ENCODE data around the gene PRSS23. TPM values are rescaled to one million over a fixed set of nuclear protein-coding genes. Genes with fewer than 3 reads are reported as not detected.

Gene PRSS23
- total RNA-seq, 2 donors from 2014 or later = 2.4 to 3.3 TPM

- peaks cover 18% of the 10 kb centered on the region for H3K4me1 ChIP-seq (ENCODE audit: control insufficient read depth, insufficient read depth, low read length)
- no peak overlapping the region for H3K4me3 Mint-ChIP-seq
Observed at GRCh38 chr11:86798988-86799387, 1.4 kb upstream of the PRSS23 start.

GRCh38 chr11:86799680-86800075 is 664 bp upstream of the PRSS23 start:
- TF ChIP-seq CTCF (conservative IDR thresholded peaks at IDR 0.05) = no peak
- peaks cover 33% of the 10 kb centered on the region for H3K4me1 Mint-ChIP-seq
- H3K4me3 Mint-ChIP-seq = peak overlapping the region; percentile 62
- Histone ChIP-seq H3K9ac (ENCODE audit: extremely low read depth, low read length, poor library complexity, severe bottlenecking) (no peak overlapping the region), H3K4me3 (ENCODE audit: low read length) (peak overlapping the region; percentile 83), H3K27me3 (ENCODE audit: control insufficient read depth, insufficient read depth, low read length, poor library complexity, severe bottlenecking) (peaks cover 57% of the 10 kb centered on the region), H3K4me1 (ENCODE audit: control insufficient read depth, insufficient read depth, low read length) (peaks cover 23% of the 10 kb centered on the region), H3K36me3 (ENCODE audit: control insufficient read depth, insufficient read depth, low read length) (no peaks in the 10 kb centered on the region), H3K9me3 (ENCODE audit: control insufficient read depth, low read length) (no peaks in the 10 kb centered on the region), H3K27ac (ENCODE audit: low read depth, low read length) (no peak overlapping the region)
- WGBS, 2 experiments (ENCODE audit: insufficient coverage in 1 of 2, insufficient read length in 1 of 2) = 38 to 39% methylated on average over 6 to 13 of the region's 13 CpGs
- H3K36me3 Mint-ChIP-seq (ENCODE audit: low read depth) = no peaks in the 10 kb centered on the region
- peak; percentile 72 for DNase-seq
- no peak overlapping the region for H3K27ac Mint-ChIP-seq
- peaks cover 84% of the 10 kb centered on the region for H3K27me3 Mint-ChIP-seq (ENCODE audit: insufficient read depth)
- no peaks in the 10 kb centered on the region for H3K9me3 Mint-ChIP-seq

More at GRCh38 chr11:86798988-86799387, 1.4 kb upstream of the PRSS23 start:
- Histone ChIP-seq H3K4me3 (ENCODE audit: low read length) (no peak overlapping the region), H3K9me3 (ENCODE audit: control insufficient read depth, low read length) (no peaks in the 10 kb centered on the region), H3K27ac (ENCODE audit: low read depth, low read length) (no peak overlapping the region), H3K27me3 (ENCODE audit: control insufficient read depth, insufficient read depth, low read length, poor library complexity, severe bottlenecking) (peaks cover 53% of the 10 kb centered on the region), H3K9ac (ENCODE audit: extremely low read depth, low read length, poor library complexity, severe bottlenecking) (no peak overlapping the region), H3K36me3 (ENCODE audit: control insufficient read depth, insufficient read depth, low read length) (no peaks in the 10 kb centered on the region)
- peaks cover 33% of the 10 kb centered on the region for H3K4me1 Mint-ChIP-seq
- H3K36me3 Mint-ChIP-seq (ENCODE audit: low read depth) = no peaks in the 10 kb centered on the region
- H3K27me3 Mint-ChIP-seq (ENCODE audit: insufficient read depth) = peaks cover 79% of the 10 kb centered on the region
- H3K27ac Mint-ChIP-seq = no peak overlapping the region
- no peak for TF ChIP-seq CTCF (conservative IDR thresholded peaks at IDR 0.05)
- 81 to 85% methylated on average over 4 to 5 of the region's 5 CpGs for WGBS, 2 experiments (ENCODE audit: insufficient coverage in 1 of 2, insufficient read length in 1 of 2)
- no peak for DNase-seq
- H3K9me3 Mint-ChIP-seq = no peaks in the 10 kb centered on the region

GRCh38 chr11:86800960-86801272 is 574 bp downstream of the PRSS23 start:
- no peak for TF ChIP-seq CTCF (conservative IDR thresholded peaks at IDR 0.05)
- Histone ChIP-seq H3K9ac (ENCODE audit: extremely low read depth, low read length, poor library complexity, severe bottlenecking) (peak overlapping the region; percentile 37), H3K27me3 (ENCODE audit: control insufficient read depth, insufficient read depth, low read length, poor library complexity, severe bottlenecking) (peaks cover 69% of the 10 kb centered on the region), H3K4me3 (ENCODE audit: low read length) (peak overlapping the region; percentile 83), H3K27ac (ENCODE audit: low read depth, low read length) (no peak overlapping the region), H3K36me3 (ENCODE audit: control insufficient read depth, insufficient read depth, low read length) (no peaks in the 10 kb centered on the region), H3K9me3 (ENCODE audit: control insufficient read depth, low read length) (no peaks in the 10 kb centered on the region), H3K4me1 (ENCODE audit: control insufficient read depth, insufficient read depth, low read length) (peaks cover 23% of the 10 kb centered on the region)
- 12% methylated on average over 9 of the region's 9 CpGs; no CpG with 5 or more reads in 1 of the 2 experiments for WGBS, 2 experiments (ENCODE audit: insufficient coverage in 1 of 2, insufficient read length in 1 of 2)
- Mint-ChIP-seq H3K9me3 (no peaks in the 10 kb centered on the region), H3K4me1 (peaks cover 33% of the 10 kb centered on the region), H3K27me3 (ENCODE audit: insufficient read depth) (peaks cover 89% of the 10 kb centered on the region), H3K27ac (no peak overlapping the region), H3K36me3 (ENCODE audit: low read depth) (no peaks in the 10 kb centered on the region), H3K4me3 (peak overlapping the region; percentile 62)
- DNase-seq = no peak
